ENCODE measurements around the gene PARVG. TPM values are rescaled to one million over a fixed set of nuclear protein-coding genes. Genes with fewer than 3 reads are reported as not detected.

Gene PARVG
- total RNA-seq, 4 donors from 2014 or later: 5.0 to 25.3 (median 8.4) TPM

DNA sequence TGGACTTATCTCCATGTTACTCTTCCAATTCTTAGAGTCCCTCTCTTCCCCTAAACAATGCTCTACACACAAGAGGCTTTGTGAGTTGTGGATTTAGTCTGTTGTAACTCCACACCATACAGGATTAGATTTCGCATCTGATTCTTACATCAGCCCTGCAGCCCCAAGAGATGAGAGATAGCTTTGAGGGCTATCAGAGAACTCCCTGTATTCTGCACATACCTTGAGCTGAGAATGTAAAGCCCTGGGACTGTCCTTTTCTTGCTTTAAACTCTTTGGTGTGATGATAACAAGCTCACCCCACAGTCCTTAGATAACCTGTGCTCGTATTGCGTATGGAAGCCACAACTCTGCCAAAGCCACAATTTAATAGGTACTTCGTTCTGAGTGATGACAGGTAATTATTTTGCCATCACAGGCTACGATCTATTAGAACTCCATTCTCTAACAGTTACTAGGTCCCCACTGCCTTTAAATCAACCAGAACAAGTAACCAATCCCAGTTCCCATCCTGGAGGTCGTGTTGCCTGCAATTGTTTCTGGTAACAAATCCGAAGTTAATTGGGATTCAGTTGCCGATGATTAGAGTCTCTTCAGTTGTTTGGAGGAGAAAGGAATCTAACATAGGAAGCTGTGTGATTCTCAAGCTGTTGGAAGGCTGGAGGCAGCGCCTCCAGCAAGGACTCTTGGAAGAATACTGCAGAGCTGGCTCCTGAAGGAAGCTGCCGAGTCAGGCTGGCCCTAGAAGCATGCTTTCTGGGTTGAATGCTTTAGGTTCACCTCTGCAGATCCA is 1.3 kb upstream of the PARVG start:
- intact Hi-C loops (cut with DNase I; ENCODE audit: low total_unique reads): no loop called here
- H3K36me3 ChIP-seq: no peaks in the 10 kb centered on the region
- no peak overlapping the region for H3K27ac ChIP-seq
- no peak for TF ChIP-seq CTCF (IDR thresholded peaks at IDR 0.05)
- TF ChIP-seq POLR2A (IDR thresholded peaks at IDR 0.05): no peak
- DNase-seq: no peak
- H3K27me3 ChIP-seq: no peaks in the 10 kb centered on the region
- no peaks in the 10 kb centered on the region for H3K4me1 ChIP-seq
- H3K4me3 ChIP-seq: no peak overlapping the region
- no peaks in the 10 kb centered on the region for H3K9me3 ChIP-seq

DNA sequence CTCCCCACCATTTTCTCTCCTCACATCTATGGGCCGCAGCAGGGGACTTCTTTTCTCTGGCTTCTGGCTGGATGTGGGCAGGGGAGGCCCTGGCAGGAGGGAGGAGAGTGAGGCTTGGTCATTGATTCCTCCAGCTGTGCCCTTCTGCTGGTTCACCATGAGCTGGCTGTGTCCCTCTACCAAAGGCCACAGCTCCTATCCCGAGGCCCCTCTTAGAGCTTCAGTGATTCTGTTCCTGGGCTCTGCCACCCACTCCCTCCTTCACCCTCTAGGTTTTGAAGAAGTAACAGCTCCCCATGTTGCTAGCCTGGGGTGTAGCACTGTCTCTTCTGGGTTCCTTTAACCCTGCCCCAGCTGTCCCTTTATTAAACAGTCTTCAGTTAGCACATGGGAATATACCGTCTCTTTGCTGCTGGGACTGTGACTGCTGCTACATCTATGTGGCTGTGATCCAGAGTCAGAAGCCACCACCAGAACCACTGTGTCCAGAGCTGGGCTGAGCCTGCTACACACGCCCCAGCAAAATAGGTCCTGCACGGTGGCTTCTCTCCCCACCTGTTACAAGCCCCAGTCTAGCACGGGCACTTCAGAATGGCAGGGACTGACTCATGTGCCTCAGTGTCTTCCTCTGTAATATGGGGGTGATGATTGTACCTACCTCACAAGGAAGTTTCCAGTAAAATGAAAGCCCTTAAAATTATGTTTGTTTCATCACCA is 578 bp upstream of the PARVG start:
- Histone ChIP-seq H3K27ac (no peak overlapping the region), H3K4me3 (no peak overlapping the region), H3K9me3 (no peaks in the 10 kb centered on the region), H3K4me1 (peaks cover 0 to 3% of the 10 kb centered on the region in 2 donors), H3K36me3 (no peaks in the 10 kb centered on the region), H3K27me3 (no peaks in the 10 kb centered on the region)
- TF ChIP-seq POLR2A (IDR thresholded peaks at IDR 0.05) (no peak), CTCF (IDR thresholded peaks at IDR 0.05) (no peak)
- DNase-seq: no peak
- intact Hi-C loops (cut with DNase I; ENCODE audit: low total_unique reads): no loop called here

DNA sequence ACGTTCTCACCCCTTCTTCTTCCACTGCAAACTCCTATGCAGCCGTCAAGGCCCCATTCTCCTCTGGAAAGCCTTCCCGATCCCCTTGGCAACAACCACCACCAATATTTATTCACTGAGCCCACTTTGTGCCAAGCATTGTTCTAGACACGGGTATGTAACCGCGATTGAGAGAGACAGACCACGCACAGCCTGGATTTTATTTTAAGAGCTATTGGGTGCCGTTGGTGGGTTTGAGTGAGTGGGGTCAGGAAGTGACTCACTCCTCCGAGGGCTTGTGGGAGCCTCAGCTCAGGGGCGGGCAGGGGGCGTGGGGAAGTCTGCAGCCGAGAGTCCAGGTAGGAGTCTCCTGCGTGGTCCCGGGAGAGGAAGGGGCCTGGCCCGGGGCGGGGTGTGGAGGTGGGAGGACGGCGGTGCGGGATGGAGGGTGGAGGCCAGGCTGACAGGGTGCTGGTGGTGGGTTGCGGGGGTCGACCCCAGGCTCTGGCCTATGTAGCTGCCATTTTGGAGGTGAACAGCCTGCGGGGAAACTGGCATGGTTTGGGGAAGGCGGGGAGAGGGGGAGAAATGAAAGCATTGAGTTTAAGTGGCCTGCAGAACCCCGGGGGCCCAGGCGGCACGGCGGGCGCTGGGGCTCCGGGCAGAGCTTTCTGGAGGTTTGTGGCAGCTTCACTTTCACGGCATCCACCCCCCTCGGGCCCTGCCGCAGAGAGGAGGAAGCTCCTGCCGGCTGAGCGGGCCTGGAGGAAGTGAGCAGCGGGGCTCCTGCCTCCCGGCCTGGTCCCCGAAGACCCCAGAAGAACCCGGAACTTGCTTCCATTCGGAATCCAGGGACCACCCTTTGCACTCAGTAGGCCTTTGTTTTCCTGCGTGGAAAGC is 547 bp downstream of the PARVG start:
- H3K27ac ChIP-seq: no peak overlapping the region
- H3K36me3 ChIP-seq: no peaks in the 10 kb centered on the region
- peaks cover 0 to 5% of the 10 kb centered on the region in 2 donors for H3K4me1 ChIP-seq
- peak overlapping the region in 1 of 2 donors; percentile 2 for H3K4me3 ChIP-seq
- no peaks in the 10 kb centered on the region for H3K9me3 ChIP-seq
- DNase-seq: no peak
- no peaks in the 10 kb centered on the region for H3K27me3 ChIP-seq
- intact Hi-C loops (cut with DNase I; ENCODE audit: low total_unique reads): no loop called here
- TF ChIP-seq CTCF (IDR thresholded peaks at IDR 0.05): no peak
- TF ChIP-seq POLR2A (IDR thresholded peaks at IDR 0.05): no peak

- Histone ChIP-seq H3K27ac (no peak overlapping the region), H3K4me1 (peaks cover 0 to 5% of the 10 kb centered on the region in 2 donors), H3K4me3 (no peak overlapping the region), H3K36me3 (no peaks in the 10 kb centered on the region), H3K9me3 (no peaks in the 10 kb centered on the region), H3K27me3 (no peaks in the 10 kb centered on the region)
- intact Hi-C loops (cut with DNase I; ENCODE audit: low total_unique reads): no loop called here
- no peak for DNase-seq
- TF ChIP-seq CTCF (IDR thresholded peaks at IDR 0.05) (no peak), POLR2A (IDR thresholded peaks at IDR 0.05) (no peak)
Measured at GRCh38 chr22:44181912-44182587, 1.3 kb downstream of the PARVG start.

Measured in uterus (tissue), 4 donors.